Testis (tissue), 3 donors: Measurements from ENCODE around the gene SYNPO2L. TPM values are rescaled to one million over a fixed set of nuclear protein-coding genes. Genes with fewer than 3 reads are reported as not detected.

Experiments
- DNase-seq: peaks from one replicate; pipeline ENCODE4 v3.0.0-alpha.2; 2019
- H3K27ac ChIP-seq, 2 donors: fragments of 200-600 bp; sonication (generic); one replicate each; pipeline ENCODE4 v1.5.1; 2019
- H3K27me3 ChIP-seq: fragments of 200-600 bp; sonication (generic); one replicate; pipeline ENCODE4 v1.5.1; 2019
- H3K36me3 ChIP-seq: fragments of 200-600 bp; sonication (generic); one replicate; pipeline ENCODE4 v1.5.1; 2017; ENCODE audit warnings: low read depth; ENCODE audit errors: missing control alignments
- H3K4me1 ChIP-seq: fragments of 200-600 bp; sonication (generic); one replicate; pipeline ENCODE4 v1.5.1; 2019
- H3K4me3 ChIP-seq, 2 donors: fragments of 200-600 bp; sonication (generic); one replicate each; pipeline ENCODE4 v1.5.1; 2017 to 2019
- H3K9me3 ChIP-seq: fragments of 200-600 bp; sonication (generic); one replicate; pipeline ENCODE4 v1.5.1; 2017
- CTCF ChIP-seq, 3 experiments: fragments of 450-650 bp in 2 of 3; fragments of 200-600 bp in 1 of 3; sonication (generic) in 1 of 3; IDR thresholded peaks; one replicate each; pipeline ENCODE4 v1.5.1; 2016 to 2019; ENCODE audit warnings: antibody characterized with exemption in 3 of 3, mild to moderate bottlenecking in 2 of 3, moderate library complexity in 1 of 3
- POLR2A ChIP-seq: fragments of 450-650 bp; IDR thresholded peaks from one replicate; pipeline ENCODE4 v1.6.1; 2017; ENCODE audit warnings: antibody characterized with exemption, mild to moderate bottlenecking, moderate library complexity
- WGBS, 2 donors: methylation state at CpG; one replicate each; pipeline ENCODE4 v1.1.5; 2018; 5-methylcytosine and 5-hydroxymethylcytosine counted together
- intact Hi-C: fragments of 100-400 bp; cut with DNase I; formaldehyde crosslinking; loops from one replicate; pipeline ENCODE4 v1.15.1; 2023; ENCODE audit warnings: low total_unique reads
- polyA plus RNA-seq: library from polyadenylated mRNA; stranded (reverse); fragments of 350-450 nt; fragmentation: Illumina TruSeq; extraction: RNeasy Lipid Tissue Mini Kit (QIAGEN cat#74804); gene quantifications from one replicate; pipeline ENCODE4 v1.2.3, GENCODE V29; 2014; ENCODE audit warnings: low read depth, low replicate concordance; ENCODE audit not compliant: insufficient read depth
- total RNA-seq, 2 donors: library from RNA; depleted of rRNA; stranded (reverse); fragments of >200 nt; gene quantifications; one replicate each; pipeline ENCODE4 v1.2.3, GENCODE V29; 2016

The SYNPO2L gene
- total and polyA plus RNA-seq, 3 donors from 2014 or later, result 0.31 to 2.3 (median 0.31) TPM

- DNase-seq, result no peak
- intact Hi-C loops, result no loop called here
- Histone ChIP-seq H3K36me3 (no peaks in the 10 kb centered on the region), H3K27me3 (no peaks in the 10 kb centered on the region), H3K9me3 (no peaks in the 10 kb centered on the region), H3K4me1 (no peaks in the 10 kb centered on the region), H3K4me3 (no peak overlapping the region), H3K27ac (no peak overlapping the region)
- WGBS, 2 donors, result 91 to 92% methylated on average over 3 of the region's 3 CpGs
- no peak for TF ChIP-seq POLR2A
- no peak for TF ChIP-seq CTCF (IDR thresholded peaks at IDR 0.05)
Measured at GRCh38 chr10:73614720-73615119, 41.1 kb downstream of the SYNPO2L start.

GRCh38 chr10:73609116-73609515, 46.7 kb downstream of the SYNPO2L start:
- DNase-seq, result no peak
- TF ChIP-seq POLR2A (no peak), CTCF (IDR thresholded peaks at IDR 0.05) (no peak)
- Histone ChIP-seq H3K4me1 (no peaks in the 10 kb centered on the region), H3K36me3 (no peaks in the 10 kb centered on the region), H3K9me3 (no peaks in the 10 kb centered on the region), H3K27me3 (no peaks in the 10 kb centered on the region), H3K4me3 (no peak overlapping the region), H3K27ac (no peak overlapping the region)
- intact Hi-C loops, result no loop called here
- 84 to 89% methylated on average over 4 of the region's 4 CpGs for WGBS, 2 donors

- Histone ChIP-seq H3K27me3 (no peaks in the 10 kb centered on the region), H3K9me3 (no peaks in the 10 kb centered on the region), H3K36me3 (no peaks in the 10 kb centered on the region), H3K27ac (no peak overlapping the region), H3K4me1 (no peaks in the 10 kb centered on the region), H3K4me3 (no peak overlapping the region)
- TF ChIP-seq CTCF (IDR thresholded peaks at IDR 0.05) (no peak), POLR2A (no peak)
- intact Hi-C loops, result no loop called here
- 62 to 71% methylated on average over 3 of the region's 3 CpGs for WGBS, 2 donors
- no peak for DNase-seq
Measured at GRCh38 chr10:73601486-73601921, 54.3 kb downstream of the SYNPO2L start.

- Histone ChIP-seq H3K4me1 (peaks cover 2% of the 10 kb centered on the region), H3K4me3 (no peak overlapping the region), H3K9me3 (no peaks in the 10 kb centered on the region), H3K36me3 (no peaks in the 10 kb centered on the region), H3K27me3 (no peaks in the 10 kb centered on the region), H3K27ac (no peak overlapping the region)
- 93% methylated on average over 1 of the region's 1 CpG; no CpG with 5 or more reads in 1 of the 2 donors for whole genome bisulfite sequencing, 2 donors
- intact Hi-C loops, result no loop called here
- no peak for DNase-seq
- TF ChIP-seq POLR2A, result no peak
- TF ChIP-seq CTCF (IDR thresholded peaks at IDR 0.05), result no peak
Measured at GRCh38 chr10:73597346-73597745, 58.5 kb downstream of the SYNPO2L start.

Other genes starting within 250 kb of the SYNPO2L start
- 10 to 100 TPM; 43.9 to 64.5 TPM for gene ANXA7, start 242.0 kb downstream of the SYNPO2L start, total RNA-seq
- 76.3 TPM for gene ANXA7, start 242.0 kb downstream of the SYNPO2L start, polyA plus RNA-seq
- gene MSS51, start 222.5 kb downstream of the SYNPO2L start, total RNA-seq, result 1 to 10 TPM; 3.5 to 6.0 TPM
- gene MSS51, start 222.5 kb downstream of the SYNPO2L start, polyA plus RNA-seq, result 1.9 TPM
- 10 to 100 TPM; 51.0 to 52.9 TPM for gene PPP3CB, start 160.0 kb downstream of the SYNPO2L start, total RNA-seq
- 56.8 TPM for gene PPP3CB, start 160.0 kb downstream of the SYNPO2L start, polyA plus RNA-seq
- 10 to 100 TPM; 61.3 to 77.9 TPM for gene USP54, start 64.7 kb downstream of the SYNPO2L start, total RNA-seq
- 40.7 TPM for gene USP54, start 64.7 kb downstream of the SYNPO2L start, polyA plus RNA-seq
- gene MYOZ1, start 14.6 kb downstream of the SYNPO2L start, total RNA-seq, result 1 to 10 TPM; 2.4 to 3.2 TPM
- 10.5 TPM for gene MYOZ1, start 14.6 kb downstream of the SYNPO2L start, polyA plus RNA-seq
- 10 to 100 TPM; 20.3 to 25.5 TPM for gene AGAP5, start 42.1 kb upstream of the SYNPO2L start, total RNA-seq
- 19.8 TPM for gene AGAP5, start 42.1 kb upstream of the SYNPO2L start, polyA plus RNA-seq
- 10 to 100 TPM; 77.8 to 82.0 TPM for gene SEC24C, start 88.3 kb upstream of the SYNPO2L start, total RNA-seq
- gene SEC24C, start 88.3 kb upstream of the SYNPO2L start, polyA plus RNA-seq, result 92.4 TPM
- gene CHCHD1, start 126.0 kb upstream of the SYNPO2L start, total RNA-seq, result 10 to 100 TPM; 27.9 to 31.3 TPM
- gene CHCHD1, start 126.0 kb upstream of the SYNPO2L start, polyA plus RNA-seq, result 37.4 TPM
- 100 to 1,000 TPM; 192 to 289 TPM for gene ZSWIM8, start 129.6 kb upstream of the SYNPO2L start, total RNA-seq
- 204 TPM for gene ZSWIM8, start 129.6 kb upstream of the SYNPO2L start, polyA plus RNA-seq
- 10 to 100 TPM; 46.7 to 60.9 TPM for gene NDST2, start 155.6 kb upstream of the SYNPO2L start, total RNA-seq
- gene NDST2, start 155.6 kb upstream of the SYNPO2L start, polyA plus RNA-seq, result 37.2 TPM
- 10 to 100 TPM; 25.4 to 29.7 TPM for gene CAMK2G, start 218.5 kb upstream of the SYNPO2L start, total RNA-seq
- gene CAMK2G, start 218.5 kb upstream of the SYNPO2L start, polyA plus RNA-seq, result 16.5 TPM